Activated CD4-positive, alpha-beta T cell treated with anti-CD3 and anti-CD28 coated beads, Interleukin-10, Interleukin-2, amounts not matched to agents 100 ng/mL and 50 ng/mL, durations not matched to agents 16 hours and 8 hours (primary cell): ENCODE results near the gene NXPE1.

ENCODE experiments used
- DNase-seq: peaks from one replicate; pipeline ENCODE4 v3.0.0-alpha.2; 2020

The NXPE1 gene

GRCh38 chr11:114562166-114562916 is 2.7 kb upstream of the NXPE1 start:
- DNase-seq, result no peak

GRCh38 chr11:114556135-114556534 is 3.5 kb downstream of the NXPE1 start:
- DNase-seq, result no peak

- DNase-seq, result no peak
These were observed 6.0 kb downstream of the NXPE1 start for GRCh38 chr11:114553642-114554041.

GRCh38 chr11:114551060-114551459 is 8.6 kb downstream of the NXPE1 start:
- no peak for DNase-seq

- DNase-seq, result no peak
These were observed 34.0 kb downstream of the NXPE1 start for GRCh38 chr11:114525682-114526081.

GRCh38 chr11:114524122-114524521 is 35.6 kb downstream of the NXPE1 start:
- no peak for DNase-seq

GRCh38 chr11:114522818-114523217 is 36.9 kb downstream of the NXPE1 start:
- no peak for DNase-seq

- DNase-seq, result no peak
These were observed 48.1 kb downstream of the NXPE1 start for GRCh38 chr11:114511538-114511937.

- DNase-seq, result no peak
These were observed 48.6 kb downstream of the NXPE1 start for GRCh38 chr11:114511079-114511478.

- DNase-seq, result no peak
These were observed 57.8 kb downstream of the NXPE1 start for GRCh38 chr11:114501901-114502300.

GRCh38 chr11:114499756-114500155 is 59.9 kb downstream of the NXPE1 start:
- DNase-seq, result no peak

GRCh38 chr11:114496915-114497314 is 62.8 kb downstream of the NXPE1 start:
- no peak for DNase-seq

- DNase-seq, result no peak
These were observed 75.8 kb downstream of the NXPE1 start for GRCh38 chr11:114483929-114484328.

GRCh38 chr11:114482114-114482513 is 77.6 kb downstream of the NXPE1 start:
- no peak for DNase-seq

- no peak for DNase-seq
These were observed 80.3 kb downstream of the NXPE1 start for GRCh38 chr11:114479331-114479730.

- DNase-seq, result no peak
These were observed 80.9 kb downstream of the NXPE1 start for GRCh38 chr11:114478768-114479167.

GRCh38 chr11:114478001-114478410 is 81.7 kb downstream of the NXPE1 start:
- DNase-seq, result no peak

GRCh38 chr11:114472661-114473060 is 87.0 kb downstream of the NXPE1 start:
- DNase-seq, result no peak
